CD4-positive, alpha-beta T cell treated with Interleukin-10 for 1 hour (primary cell): Measurements from ENCODE around the gene NGFR.
"Not testable (repeated sequence)": the region's sequence is repeated elsewhere in the genome, so short reads cannot be mapped to it uniquely, and the experiment has no call there.

Experiments used
- DNase-seq: peaks from one replicate; pipeline ENCODE4 v3.0.0-alpha.2; 2020

NGFR gene

DNA sequence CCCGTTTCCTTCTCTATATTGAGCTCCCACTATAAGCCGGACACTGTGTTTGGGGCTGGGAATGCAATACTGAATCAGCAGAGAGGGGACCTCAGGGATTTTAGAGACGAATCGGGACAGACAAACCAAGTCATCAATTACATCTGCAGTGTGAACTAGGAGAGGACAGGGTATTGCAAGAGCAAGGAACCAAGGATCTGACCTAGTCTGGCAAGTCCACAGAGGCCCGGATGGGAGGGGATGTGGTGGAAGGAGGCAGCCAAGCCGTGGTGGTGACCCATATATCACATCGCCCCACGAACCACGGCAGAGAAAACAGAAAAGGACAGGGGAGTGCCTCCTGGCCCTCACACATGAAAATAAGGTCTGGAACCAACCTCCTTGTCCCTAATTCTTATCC, 52.5 kb downstream of the NGFR start:
- no peak for DNase-seq

DNA sequence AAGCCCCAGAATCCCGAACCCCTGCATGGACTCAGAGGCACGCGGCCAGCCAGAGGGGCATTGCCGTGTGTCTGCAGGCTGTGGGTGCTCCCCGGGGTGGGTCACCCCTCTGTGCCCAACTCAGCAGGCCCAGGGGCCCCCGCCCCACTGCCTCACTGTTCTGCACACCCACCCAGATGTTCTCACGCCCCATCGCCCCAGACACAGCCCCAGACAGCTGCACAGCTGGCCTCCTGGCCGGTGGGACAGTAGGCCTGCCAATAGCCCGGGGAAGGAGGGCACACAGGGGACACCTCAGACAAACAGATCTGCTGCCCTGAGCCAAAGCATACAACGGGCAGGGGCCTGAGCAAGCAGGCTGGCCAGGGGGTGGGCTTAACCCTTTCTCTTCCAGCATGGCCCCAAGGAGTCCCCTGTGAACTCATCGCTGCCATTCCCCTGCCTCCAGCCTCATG, 53.0 kb downstream of the NGFR start:
- no peak for DNase-seq

DNA sequence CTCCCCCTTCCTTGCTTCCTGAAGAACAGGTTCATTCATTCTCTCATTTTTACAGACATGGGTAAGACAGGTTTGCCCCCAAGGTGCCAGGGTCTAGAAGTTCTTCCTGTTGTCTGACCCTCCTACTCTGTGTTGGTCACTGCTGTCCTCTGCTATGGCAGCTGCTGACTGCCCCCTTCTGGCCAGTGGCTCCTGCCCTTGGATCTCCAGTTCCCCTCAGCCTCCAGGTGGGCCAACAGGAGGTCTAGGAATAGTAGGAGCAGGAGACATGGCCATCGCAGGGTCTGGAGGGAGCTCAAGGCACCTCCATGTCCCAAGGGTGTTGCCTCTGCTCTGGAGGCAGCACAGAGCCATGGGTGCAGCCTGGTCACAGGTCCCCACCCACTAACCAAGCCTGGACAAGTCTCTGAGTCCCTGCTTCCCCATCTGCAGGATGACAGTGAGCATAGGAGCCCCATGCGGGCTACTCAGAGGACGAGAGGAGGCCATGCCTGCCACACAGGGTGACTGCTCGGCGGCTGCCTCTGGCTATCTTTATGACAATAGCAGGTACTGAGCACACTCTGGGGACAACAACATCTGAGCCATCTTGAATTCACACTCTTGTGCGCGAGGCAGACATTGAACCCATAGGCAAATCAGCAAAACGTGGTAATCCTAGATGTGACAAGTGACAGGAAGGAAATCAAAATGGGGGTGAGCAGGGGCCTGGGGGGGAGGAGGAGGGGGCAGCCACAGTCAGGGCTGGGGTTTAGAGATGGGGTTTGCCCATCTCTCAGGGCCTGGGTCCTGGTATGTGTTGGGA, 53.6 kb downstream of the NGFR start:
- DNase-seq: no peak

DNA sequence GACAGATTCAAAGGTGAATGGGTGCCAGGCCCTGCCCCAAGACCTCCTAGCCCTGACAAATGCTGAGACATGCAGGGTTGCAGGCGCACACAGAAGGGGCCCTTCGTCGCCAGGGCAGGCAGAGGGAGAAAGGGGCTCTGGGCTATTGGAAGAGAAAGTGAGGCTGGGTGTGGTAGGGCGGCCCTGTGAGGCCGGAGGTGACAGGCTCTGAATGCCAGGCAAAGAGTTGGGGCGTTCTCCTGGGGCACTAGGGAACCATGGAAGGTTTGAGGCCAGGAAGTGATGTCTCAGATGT, 54.2 kb downstream of the NGFR start:
- no peak for DNase-seq

DNA sequence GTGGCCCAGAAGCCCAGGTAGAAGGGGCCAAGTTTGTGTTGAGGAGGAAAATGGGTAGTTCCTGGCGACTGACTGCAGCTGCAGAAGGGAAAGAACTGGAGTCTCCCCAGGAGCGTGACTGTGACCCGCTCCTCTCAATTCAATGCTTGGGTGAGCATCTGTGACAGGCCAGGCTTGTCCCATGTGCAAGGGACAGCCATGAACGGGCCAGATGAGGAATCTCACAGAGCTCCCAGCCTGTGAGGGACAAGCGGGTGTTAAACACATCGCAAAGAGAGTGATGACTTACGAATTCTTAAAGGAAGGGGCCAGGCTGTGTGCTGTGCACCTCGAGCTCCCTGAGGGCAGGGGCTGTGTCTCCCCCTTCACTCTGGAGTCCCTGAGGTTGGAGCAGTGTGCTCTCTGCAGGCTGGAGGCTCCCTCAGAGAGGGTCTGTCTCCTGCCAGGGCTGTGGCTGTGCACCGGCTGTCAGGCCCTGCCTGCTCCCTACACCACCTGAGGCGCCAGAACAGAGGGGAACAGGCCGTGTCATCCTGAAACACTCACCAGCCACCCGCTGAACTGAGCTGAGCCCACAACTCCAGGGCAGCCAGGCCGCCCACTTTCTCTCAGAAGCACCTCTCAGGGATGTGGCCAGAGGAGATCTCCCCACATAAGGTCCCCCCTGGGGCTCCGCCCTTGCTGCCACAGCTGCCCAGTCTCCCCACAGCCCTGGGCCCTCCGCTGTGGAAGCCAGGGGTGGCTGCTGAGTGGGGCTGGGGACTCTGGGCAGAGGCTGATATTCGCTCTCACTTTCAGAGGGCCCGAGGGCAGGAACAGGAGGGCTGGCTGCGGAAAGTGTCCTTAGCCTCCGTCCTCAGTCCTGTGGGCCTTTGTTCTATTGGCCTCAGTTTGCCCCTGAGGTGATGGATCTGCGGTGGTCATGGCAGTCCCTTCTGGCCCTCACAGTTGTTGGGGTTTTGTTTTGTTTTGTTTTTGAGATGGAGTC, 54.9 kb downstream of the NGFR start:
- DNase-seq: no peak

DNA sequence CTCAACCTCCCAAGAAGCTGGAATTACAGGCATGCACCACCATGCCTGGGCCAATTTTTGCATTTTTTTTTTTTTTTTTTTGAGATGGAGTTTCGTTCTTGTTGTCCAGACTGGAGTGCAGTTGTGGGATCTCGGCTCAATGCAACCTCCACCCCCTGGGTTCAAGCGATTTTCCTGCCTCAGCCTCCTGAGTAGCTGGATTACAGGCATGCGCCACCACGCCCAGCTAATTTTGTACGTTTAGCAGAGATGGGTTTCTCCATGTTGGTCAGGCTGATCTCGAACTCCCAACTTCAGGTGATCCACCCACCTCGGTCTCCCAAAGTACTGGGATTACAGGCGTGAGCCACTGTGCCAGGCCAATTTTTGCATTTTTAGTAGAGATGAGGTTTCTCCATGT, 55.7 kb downstream of the NGFR start:
- DNase-seq: not testable (repeated sequence)

DNA sequence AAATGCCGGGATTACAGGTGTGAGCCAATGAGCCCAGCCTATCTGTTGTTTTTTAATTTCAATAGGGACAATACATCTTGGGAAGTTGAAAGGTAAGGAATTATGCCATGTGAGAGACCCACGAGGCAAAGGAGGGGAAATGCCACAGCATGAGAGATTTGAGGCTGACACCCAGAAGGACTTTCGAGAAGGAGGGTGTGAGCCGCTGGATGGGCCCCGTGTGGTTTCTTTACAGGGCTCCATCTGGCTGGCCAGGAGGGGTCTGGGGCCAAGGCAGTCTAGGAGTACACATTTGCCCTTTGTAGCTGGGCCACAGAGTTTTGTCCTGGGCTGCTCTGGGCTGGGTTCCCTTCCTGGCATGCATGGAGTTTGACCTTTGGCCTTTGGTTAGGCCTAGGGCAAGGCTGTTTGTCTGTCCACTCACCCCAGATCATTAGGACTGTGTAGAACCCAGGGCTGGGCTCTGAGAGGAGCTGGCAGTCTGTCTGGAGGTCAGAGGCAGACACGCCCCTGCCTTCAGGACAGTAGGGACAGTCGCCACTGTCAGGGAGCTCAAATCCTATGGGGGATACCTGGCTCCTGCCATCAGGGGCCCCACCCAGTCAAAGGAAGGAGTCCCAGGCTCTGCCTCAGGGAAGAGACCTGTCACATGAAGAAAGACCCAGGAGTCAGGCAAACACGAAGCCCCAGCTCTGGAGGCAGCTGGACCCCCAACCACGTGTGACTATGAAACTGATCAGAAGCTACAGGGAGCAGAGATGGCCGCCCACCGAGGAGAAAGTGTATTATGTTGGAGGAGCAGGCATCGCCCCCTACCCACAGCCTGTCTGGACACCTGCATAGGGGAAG, 56.4 kb downstream of the NGFR start:
- DNase-seq: no peak

DNA sequence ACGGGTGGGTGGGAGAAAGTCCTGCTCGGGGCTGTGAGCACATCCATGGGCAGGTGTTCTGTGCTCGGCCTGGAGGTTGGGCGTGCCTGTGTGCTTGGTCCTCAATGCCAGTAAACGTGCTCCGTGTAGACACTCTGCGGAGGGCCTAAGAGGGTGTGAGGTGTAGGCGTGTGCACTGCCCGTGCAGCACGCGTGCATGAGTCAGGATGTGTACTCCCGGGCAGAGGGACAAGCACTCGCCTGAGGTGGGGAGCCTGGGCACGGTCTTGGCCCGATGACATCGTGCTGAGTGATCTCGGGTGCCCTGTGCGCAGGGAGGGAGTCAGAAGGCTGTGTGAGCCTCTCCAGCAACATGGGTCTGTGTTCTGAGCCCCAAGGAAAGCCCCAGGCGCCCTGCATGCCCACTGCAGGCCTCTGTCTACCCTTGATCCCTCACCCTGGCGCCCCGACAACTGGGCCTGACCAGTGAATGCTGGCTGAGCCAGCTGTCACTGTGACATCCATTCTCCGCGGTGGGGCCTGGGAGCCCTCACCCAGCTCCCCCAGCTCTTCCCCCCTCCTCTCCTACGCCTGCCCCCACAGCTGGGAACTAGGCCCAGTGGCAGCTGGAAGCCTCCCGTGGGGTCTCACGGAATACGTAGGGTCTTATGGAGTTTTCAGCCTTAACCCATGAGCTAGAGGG, 57.1 kb downstream of the NGFR start:
- DNase-seq: no peak

DNA sequence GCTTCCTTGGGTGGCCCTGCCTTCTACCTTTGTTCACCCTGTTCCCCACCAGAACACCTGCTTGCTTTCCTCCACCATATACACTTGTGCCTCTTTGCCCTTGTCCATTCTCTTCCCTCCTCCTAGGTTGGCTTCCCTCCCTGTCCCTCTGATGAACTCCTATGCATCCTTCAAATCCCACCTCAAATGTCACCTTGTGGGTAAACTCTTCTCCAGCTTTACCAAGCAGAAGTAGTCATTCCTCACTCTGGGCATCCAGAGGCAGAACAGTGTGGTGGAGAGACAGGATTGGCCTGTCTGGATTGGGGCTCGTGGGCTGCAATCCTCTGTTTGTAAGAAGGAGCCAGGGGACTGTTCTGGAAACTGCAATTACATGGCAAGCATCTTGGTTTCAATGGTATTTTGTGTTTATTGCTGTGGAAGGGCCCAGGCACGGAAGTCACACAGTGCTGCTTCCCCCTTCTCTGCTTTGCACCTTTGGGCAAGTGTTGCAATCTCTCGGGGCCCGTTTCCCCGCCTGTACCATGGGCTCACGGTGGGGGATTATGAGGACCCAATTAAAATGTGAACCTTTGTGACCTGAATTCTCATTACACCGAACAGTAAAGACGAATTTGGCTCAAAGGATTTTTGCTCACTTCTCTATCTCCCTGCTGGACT, 58.7 kb downstream of the NGFR start:
- no peak for DNase-seq

DNA sequence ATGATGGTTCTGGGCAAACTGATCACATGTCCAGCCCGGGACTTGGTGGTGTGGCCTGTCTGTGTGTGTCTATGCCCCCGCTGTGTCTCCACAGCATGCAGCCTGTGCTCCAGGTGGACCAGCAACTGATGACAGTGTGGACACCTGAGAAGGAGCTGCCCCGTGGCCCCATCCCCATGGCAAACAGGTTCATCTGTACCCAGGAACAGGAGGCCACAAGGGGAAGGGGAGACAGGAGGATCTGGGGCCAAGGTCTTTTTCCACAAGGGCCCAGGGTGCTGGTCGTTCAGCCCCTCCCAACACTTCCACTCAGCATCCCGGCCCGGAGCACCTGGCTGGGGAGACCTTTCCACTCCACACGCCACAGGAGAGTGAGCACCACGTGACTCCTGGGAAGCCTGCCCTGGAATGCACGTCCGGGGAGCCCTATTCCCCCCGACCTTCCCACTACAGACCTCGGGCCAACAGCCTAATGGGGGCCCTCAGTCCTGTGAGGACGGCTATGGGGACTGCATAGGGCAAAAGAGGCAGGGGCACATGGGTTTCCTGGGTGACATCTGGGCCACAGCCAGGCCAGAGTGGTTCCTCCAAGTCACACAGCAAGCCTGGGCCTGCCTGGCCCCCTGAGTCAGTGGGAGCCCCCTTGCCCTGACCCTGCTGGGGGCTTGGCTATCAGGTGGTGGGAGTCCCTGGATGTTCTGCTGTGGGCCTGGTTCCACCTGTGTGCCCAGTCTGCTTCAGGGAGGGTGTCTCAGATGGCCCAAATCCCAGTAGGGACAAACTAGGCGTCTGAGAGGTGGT, 59.8 kb downstream of the NGFR start:
- no peak for DNase-seq

DNA sequence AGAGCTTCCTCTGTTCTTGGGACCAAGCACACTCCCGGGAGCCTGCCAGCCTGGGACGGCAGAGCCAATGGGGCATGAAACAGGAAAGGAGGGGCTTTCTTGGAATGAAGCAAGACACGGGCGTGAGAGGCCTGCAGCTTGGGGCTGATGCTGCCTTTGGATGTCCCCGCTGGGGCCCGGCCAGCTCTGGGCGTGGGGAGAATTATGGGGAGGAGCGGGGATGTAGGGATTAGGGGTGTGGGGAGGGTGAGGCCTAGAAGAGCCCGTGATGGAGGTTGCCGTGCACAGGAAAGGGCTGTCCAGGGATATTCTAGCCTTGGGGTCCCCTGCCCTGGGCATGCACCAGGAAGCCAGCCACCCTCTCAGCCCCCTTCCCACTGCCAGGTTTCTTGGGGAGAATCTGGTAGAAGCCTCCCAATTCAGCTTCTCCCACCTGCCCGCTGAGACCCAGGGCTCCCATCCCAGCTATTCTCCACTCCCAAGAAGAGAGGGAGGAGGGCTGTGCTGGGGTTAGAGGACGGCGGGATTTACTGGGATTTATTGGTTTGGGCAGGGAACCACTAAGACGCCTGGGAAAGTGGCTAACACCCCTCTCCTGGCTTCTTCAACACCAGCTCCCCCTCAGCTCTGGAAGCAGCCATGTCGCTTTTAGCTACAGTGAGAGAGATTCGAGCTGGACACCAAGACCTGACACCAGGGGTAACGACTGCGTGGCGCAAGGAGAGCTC, 60.6 kb downstream of the NGFR start:
- no peak for DNase-seq

DNA sequence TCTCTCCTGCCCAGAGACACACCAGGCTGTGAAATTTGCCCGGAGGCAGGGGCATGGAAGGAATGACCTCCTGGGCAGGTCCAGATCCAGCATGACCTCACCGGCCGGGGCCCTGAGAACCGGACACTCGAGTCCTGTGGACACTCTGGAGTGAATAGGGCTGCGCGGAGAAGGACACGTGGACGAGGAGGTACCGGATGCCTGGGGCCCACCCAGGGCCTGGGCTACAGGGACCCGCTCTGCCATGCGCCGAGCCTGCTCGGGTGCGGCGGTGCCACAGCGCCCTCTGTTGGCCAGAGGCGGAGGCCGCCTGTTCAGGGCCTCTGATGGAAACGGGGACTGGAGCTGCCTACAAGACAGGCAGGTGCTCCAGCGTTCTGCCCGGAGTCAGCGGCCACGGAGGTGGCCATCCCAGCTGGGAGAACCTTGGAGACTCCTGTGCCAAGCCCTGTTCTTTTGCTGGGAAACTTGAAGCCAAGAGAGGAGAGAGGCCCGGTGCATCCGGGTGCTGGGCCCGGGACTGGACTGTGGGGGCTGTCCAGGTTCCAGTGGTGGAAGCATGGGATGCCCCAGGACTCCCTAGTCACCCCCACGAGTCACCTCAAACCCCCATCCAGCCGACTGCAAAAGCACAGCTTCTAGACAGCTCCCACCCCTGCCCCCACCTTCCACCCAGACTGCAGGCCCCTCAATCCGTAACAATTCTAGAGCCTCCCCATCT, 61.3 kb downstream of the NGFR start:
- DNase-seq: peak; percentile 84

DNA sequence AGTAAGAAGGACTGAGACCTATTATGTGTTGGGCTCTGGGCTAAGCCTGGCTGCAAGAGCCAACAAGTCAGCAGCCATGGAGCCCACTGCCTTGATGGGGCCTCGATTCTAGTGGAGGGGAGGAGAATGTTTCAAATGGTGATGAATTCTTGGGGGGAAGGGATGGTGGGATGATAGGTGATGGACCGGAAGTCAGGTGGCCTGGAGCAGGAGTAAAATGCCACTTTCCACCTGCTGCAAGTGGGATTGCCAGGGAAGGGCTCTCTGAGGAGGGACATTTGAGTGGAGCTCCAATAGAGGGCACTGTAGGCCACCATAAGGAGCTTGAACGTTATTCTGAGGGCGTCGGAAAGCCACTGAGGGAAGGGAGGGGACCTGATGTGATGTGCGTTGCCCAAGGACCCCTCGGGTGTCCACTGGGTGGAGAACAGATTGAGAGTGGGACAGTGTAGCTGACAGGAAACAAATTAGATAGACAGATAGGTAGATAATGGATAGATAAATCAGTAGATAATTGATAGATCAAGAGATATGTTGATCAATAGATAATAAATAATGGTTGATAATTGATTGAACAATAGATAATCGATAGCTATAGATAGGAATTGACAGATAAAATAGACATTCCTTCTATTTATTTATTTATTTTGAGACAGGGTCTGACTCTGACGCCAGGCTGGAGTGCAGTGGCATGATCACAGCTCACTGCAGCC, 62.4 kb downstream of the NGFR start:
- peak; percentile 56 for DNase-seq
